Amygdala (tissue), 56 donors: ENCODE results near the gene LRRC32.
A peak's percentile ranks its signal among the peaks of the same experiment; 100 is the strongest.

Experiments
- DNase-seq, 56 donors: peaks; one replicate each; lab custom pipeline; 2025; lab: John Stamatoyannopoulos, UW

Gene LRRC32

GRCh38 chr11:76632492-76632891, 38.1 kb downstream of the LRRC32 start:
- no peak for DNase-seq

- no peak for DNase-seq
Measured at GRCh38 chr11:76631566-76632308, 38.8 kb downstream of the LRRC32 start.

GRCh38 chr11:76630600-76631281, 39.8 kb downstream of the LRRC32 start:
- no peak for DNase-seq

- peak in 1 of 56 donors; percentile 5 for DNase-seq
Measured at GRCh38 chr11:76629853-76630599, 40.5 kb downstream of the LRRC32 start.

- no peak for DNase-seq
Measured at GRCh38 chr11:76629116-76629852, 41.3 kb downstream of the LRRC32 start.

- no peak for DNase-seq
Measured at GRCh38 chr11:76628408-76628947, 42.1 kb downstream of the LRRC32 start.

- no peak for DNase-seq
Measured at GRCh38 chr11:76627606-76628005, 42.9 kb downstream of the LRRC32 start.

GRCh38 chr11:76626921-76627401, 43.6 kb downstream of the LRRC32 start:
- no peak for DNase-seq

- DNase-seq, result no peak
Measured at GRCh38 chr11:76626266-76626665, 44.3 kb downstream of the LRRC32 start.

- DNase-seq, result no peak
Measured at GRCh38 chr11:76625472-76626186, 44.9 kb downstream of the LRRC32 start.

GRCh38 chr11:76624500-76625379, 45.8 kb downstream of the LRRC32 start:
- DNase-seq, result no peak

GRCh38 chr11:76623884-76624419, 46.6 kb downstream of the LRRC32 start:
- DNase-seq, result no peak

- DNase-seq, result no peak
Measured at GRCh38 chr11:76623171-76623883, 47.2 kb downstream of the LRRC32 start.

- DNase-seq, result no peak
Measured at GRCh38 chr11:76622493-76623094, 48.0 kb downstream of the LRRC32 start.

GRCh38 chr11:76621868-76622267, 48.7 kb downstream of the LRRC32 start:
- no peak for DNase-seq

GRCh38 chr11:76621466-76621865, 49.1 kb downstream of the LRRC32 start:
- DNase-seq, result no peak

- DNase-seq, result no peak
Measured at GRCh38 chr11:76620489-76620888, 50.1 kb downstream of the LRRC32 start.
